ENCODE results near the gene KCP. TPM values are rescaled to one million over a fixed set of nuclear protein-coding genes. Genes with fewer than 3 reads are reported as not detected.
A peak's percentile ranks its signal among the peaks of the same experiment; 100 is the strongest.

KCP gene
- total and polyA plus RNA-seq, 2 experiments from 2014 or later, result 0.76 to 1.1 TPM

- TF ChIP-seq ZNF114 (CRISPR knock-in tag; IDR thresholded peaks at IDR 0.05) (no peak), CREB1 (CRISPR knock-in tag; IDR thresholded peaks at IDR 0.05; ENCODE audit: low read depth) (no peak), CTCF (conservative IDR thresholded peaks at IDR 0.05; ENCODE audit: low read depth in 2 of 2) (peak; percentile 68 to 99)
- DNase-seq (ENCODE audit: low spot score) (peak; percentile 89), ATAC-seq (peak; percentile 89)
- Histone ChIP-seq H3K27me3 (ENCODE audit: insufficient read depth) (no peaks in the 10 kb centered on the region), H3K4me1 (ENCODE audit: insufficient read depth) (peaks cover 4% of the 10 kb centered on the region; the same call in 1 of the 2 replicates), H3K36me3 (ENCODE audit: insufficient read depth) (no peaks in the 10 kb centered on the region), H3F3A (replicated peaks; ENCODE audit: low read depth) (no peaks in the 10 kb centered on the region), H3K79me2 (replicated peaks; ENCODE audit: insufficient read depth) (no peaks in the 10 kb centered on the region), H4K20me1 (replicated peaks; ENCODE audit: insufficient read depth) (no peaks in the 10 kb centered on the region), H3K4me2 (peak overlapping the region; percentile 73), H3K9me2 (ENCODE audit: insufficient read depth) (no peaks in the 10 kb centered on the region), H3K27ac (ENCODE audit: low read depth) (no peak overlapping the region), H3K4me3 (peak overlapping the region; percentile 39; the same call in 1 of the 2 replicates), H2AFZ (peak overlapping the region; percentile 94; the same call in 1 of the 2 replicates)
- H3K27ac Mint-ChIP-seq, result no peak overlapping the region
- no peaks in the 10 kb centered on the region; the same call in 1 of the 3 replicates for H3K4me1 Mint-ChIP-seq
- peaks cover 3% of the 10 kb centered on the region; the same call in 1 of the 3 replicates for H3K9me3 Mint-ChIP-seq
- 0 out of 3 replicates have a peak overlapping the region, but pooled peaks have one; percentile 16 for H3K4me3 Mint-ChIP-seq
- H3K36me3 Mint-ChIP-seq (ENCODE audit: low read depth), result no peaks in the 10 kb centered on the region
- H3K27me3 Mint-ChIP-seq (ENCODE audit: insufficient read depth, low read depth, poor library complexity), result peaks cover 28% of the 10 kb centered on the region
These were observed 30.4 kb downstream of the KCP start for GRCh38 chr7:128879939-128880746.

GRCh38 chr7:128879461-128879938 is 31.0 kb downstream of the KCP start:
- ATAC-seq (peak; percentile 3), DNase-seq (ENCODE audit: low spot score) (no peak)
- H3K79me2 ChIP-seq (replicated peaks; ENCODE audit: insufficient read depth), result no peaks in the 10 kb centered on the region
- H2AFZ ChIP-seq, result peak overlapping the region; percentile 94; the same call in 1 of the 2 replicates
- H3K9me2 ChIP-seq (ENCODE audit: insufficient read depth), result no peaks in the 10 kb centered on the region
- no peaks in the 10 kb centered on the region for H4K20me1 ChIP-seq (replicated peaks; ENCODE audit: insufficient read depth)
- no peak overlapping the region; the same call in 1 of the 2 replicates for H3K4me3 ChIP-seq
- no peaks in the 10 kb centered on the region; the same call in 1 of the 3 replicates for H3K4me1 Mint-ChIP-seq
- H3K36me3 Mint-ChIP-seq (ENCODE audit: low read depth), result no peaks in the 10 kb centered on the region
- H3K36me3 ChIP-seq (ENCODE audit: insufficient read depth), result no peaks in the 10 kb centered on the region
- H3K4me1 ChIP-seq (ENCODE audit: insufficient read depth), result peaks cover 4% of the 10 kb centered on the region; the same call in 1 of the 2 replicates
- H3K27me3 ChIP-seq (ENCODE audit: insufficient read depth), result no peaks in the 10 kb centered on the region
- peaks cover 24% of the 10 kb centered on the region for H3K27me3 Mint-ChIP-seq (ENCODE audit: insufficient read depth, low read depth, poor library complexity)
- H3K4me3 Mint-ChIP-seq, result 0 out of 3 replicates have a peak overlapping the region, but pooled peaks have one; percentile 16
- H3K9me3 Mint-ChIP-seq, result peaks cover 3% of the 10 kb centered on the region; the same call in 1 of the 3 replicates
- peak overlapping the region; percentile 48; the same call in 1 of the 2 replicates for H3K4me2 ChIP-seq
- H3K27ac Mint-ChIP-seq, result no peak overlapping the region
- no peak for TF ChIP-seq ZNF462 (CRISPR knock-in tag; IDR thresholded peaks at IDR 0.05)
- H3K27ac ChIP-seq (ENCODE audit: low read depth), result no peak overlapping the region
- no peaks in the 10 kb centered on the region for H3F3A ChIP-seq (replicated peaks; ENCODE audit: low read depth)
